Measurements from ENCODE around the gene DACH1. TPM values are rescaled to one million over a fixed set of nuclear protein-coding genes. Genes with fewer than 3 reads are reported as not detected.

The DACH1 gene
- total RNA-seq (10 to 100 TPM in 1 of 2 donors, 1 to 10 TPM in 1; 5.4 to 42.3 TPM), polyA plus RNA-seq (1 to 10 TPM; 1.4 to 2.0 TPM)
- long read RNA-seq, donor 1, full-length matches to known transcripts = 9 of 36 reads
- long read RNA-seq, donor 1, partial matches to known transcripts = 27 of 36 reads
- long read RNA-seq, donor 1, other reads (novel, unspliced or antisense) = 0 of 36 reads
- long read RNA-seq, donor 2, full-length matches to known transcripts = 2 of 9 reads
- long read RNA-seq, donor 2, partial matches to known transcripts = 7 of 9 reads
- long read RNA-seq, donor 2, other reads (novel, unspliced or antisense) = 0 of 9 reads
- long read RNA-seq, donor 3, full-length matches to known transcripts = 4 of 17 reads
- long read RNA-seq, donor 3, partial matches to known transcripts = 13 of 17 reads
- long read RNA-seq, donor 3, other reads (novel, unspliced or antisense) = 0 of 17 reads
- long read RNA-seq, donor 4, full-length matches to known transcripts = 3 of 20 reads
- long read RNA-seq, donor 4, partial matches to known transcripts = 17 of 20 reads
- long read RNA-seq, donor 4, other reads (novel, unspliced or antisense) = 0 of 20 reads
- long read RNA-seq, donor 5, full-length matches to known transcripts = 4 of 10 reads
- long read RNA-seq, donor 5, partial matches to known transcripts = 6 of 10 reads
- long read RNA-seq, donor 5, other reads (novel, unspliced or antisense) = 0 of 10 reads

DNA sequence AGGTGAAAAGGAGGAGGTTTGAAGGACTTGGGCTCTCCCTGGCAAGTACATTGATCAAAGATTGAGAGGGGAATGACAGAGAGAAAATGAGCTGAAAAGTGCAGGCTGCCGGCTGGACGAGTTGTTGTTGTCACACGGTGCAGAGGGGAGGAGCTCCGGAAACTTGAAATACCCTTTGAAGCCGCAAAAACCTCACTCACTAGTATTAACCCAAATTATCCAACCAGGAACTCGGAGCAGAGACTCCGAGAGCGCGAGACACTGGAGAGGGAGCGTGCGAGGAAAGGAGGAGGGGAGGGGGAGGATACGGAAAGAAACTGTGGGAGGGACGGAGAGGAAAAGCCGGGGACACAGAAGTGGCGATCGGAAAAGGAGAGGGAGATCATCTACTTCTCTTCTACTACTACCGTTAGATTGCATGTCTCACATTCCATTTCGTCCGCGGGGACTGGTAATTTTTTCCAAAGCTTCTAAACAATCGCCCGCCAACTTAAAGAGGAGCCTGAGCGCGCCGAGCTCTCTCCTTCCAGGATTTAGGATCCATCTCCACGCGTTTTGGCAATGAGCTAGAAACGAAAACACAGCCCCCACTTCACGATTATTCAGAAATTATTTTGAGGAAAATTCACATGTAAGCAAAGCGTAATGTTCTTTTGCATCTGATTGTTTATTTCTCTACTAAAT, at the start of gene DACH1:
TSS of gene DACH1 (minus strand) at position 74 of the 684 bp plus-strand sequence.
- peaks cover 0 to 49% (median 6%) of the 10 kb centered on the region in 3 donors for H3K27me3 ChIP-seq (ENCODE audit: control insufficient read depth in 3 of 3, insufficient read depth in 3 of 3, low read length in 2 of 3)
- peak within 1 kb of the TSS; percentile 43 to 90 for H3K9ac ChIP-seq (ENCODE audit: insufficient read depth in 1 of 2, low read length in 2 of 2)
- peak within 1 kb of the TSS; percentile 43 to 90 for H3K27ac ChIP-seq (ENCODE audit: low read depth in 1 of 2, low read length in 1 of 2)
- 2% methylated on average over 30 of the region's 30 CpGs for WGBS, 2 donors
- peaks cover 0 to 8% (median 0%) of the 10 kb centered on the region in 4 donors for H3K36me3 ChIP-seq (ENCODE audit: control insufficient read depth in 4 of 4, insufficient read depth in 4 of 4, low read length in 4 of 4)
- DNase-seq (peak; percentile 91 to 98 (median 97)), ATAC-seq (ENCODE audit: insufficient read depth, low FRiP score) (peak; percentile 59)
- peak within 1 kb of the TSS; percentile 84 for H3K4me3 ChIP-seq
- TF ChIP-seq CTCF (IDR thresholded peaks at IDR 0.05; ENCODE audit: control extremely low read depth, extremely low read depth) = no peak
- H3K4me1 ChIP-seq (ENCODE audit: control insufficient read depth in 5 of 5, insufficient read depth in 5 of 5, low read length in 5 of 5) = peaks cover 0 to 13% (median 0%) of the 10 kb centered on the region in 5 donors
- H3K9me3 ChIP-seq (ENCODE audit: control insufficient read depth in 4 of 4, insufficient read depth in 3 of 4, low read length in 3 of 4) = no peaks in the 10 kb centered on the region

GRCh38 chr13:71913717-71914116, 46.7 kb upstream of the DACH1 start:
- H3K27ac ChIP-seq (ENCODE audit: low read depth in 1 of 2, low read length in 1 of 2) = no peak overlapping the region
- H3K4me1 ChIP-seq (ENCODE audit: control insufficient read depth in 5 of 5, insufficient read depth in 5 of 5, low read length in 5 of 5) = peaks cover 0 to under 1% (median 0%) of the 10 kb centered on the region in 5 donors
- DNase-seq (no peak), ATAC-seq (ENCODE audit: insufficient read depth, low FRiP score) (no peak)
- no peak overlapping the region for H3K4me3 ChIP-seq
- 96 to 99% methylated on average over 3 of the region's 3 CpGs for WGBS, 2 donors
- no peak overlapping the region for H3K9ac ChIP-seq (ENCODE audit: insufficient read depth in 1 of 2, low read length in 2 of 2)
- H3K9me3 ChIP-seq (ENCODE audit: control insufficient read depth in 4 of 4, insufficient read depth in 3 of 4, low read length in 3 of 4) = no peaks in the 10 kb centered on the region
- no peaks in the 10 kb centered on the region for H3K27me3 ChIP-seq (ENCODE audit: control insufficient read depth in 3 of 3, insufficient read depth in 3 of 3, low read length in 2 of 3)
- no peak for TF ChIP-seq CTCF (IDR thresholded peaks at IDR 0.05; ENCODE audit: control extremely low read depth, extremely low read depth)
- H3K36me3 ChIP-seq (ENCODE audit: control insufficient read depth in 4 of 4, insufficient read depth in 4 of 4, low read length in 4 of 4) = no peaks in the 10 kb centered on the region

GRCh38 chr13:71912524-71912923, 45.5 kb upstream of the DACH1 start:
- Histone ChIP-seq H3K36me3 (ENCODE audit: control insufficient read depth in 4 of 4, insufficient read depth in 4 of 4, low read length in 4 of 4) (no peaks in the 10 kb centered on the region), H3K4me1 (ENCODE audit: control insufficient read depth in 5 of 5, insufficient read depth in 5 of 5, low read length in 5 of 5) (no peaks in the 10 kb centered on the region), H3K27ac (ENCODE audit: low read depth in 1 of 2, low read length in 1 of 2) (no peak overlapping the region), H3K9ac (ENCODE audit: insufficient read depth in 1 of 2, low read length in 2 of 2) (no peak overlapping the region), H3K27me3 (ENCODE audit: control insufficient read depth in 3 of 3, insufficient read depth in 3 of 3, low read length in 2 of 3) (no peaks in the 10 kb centered on the region), H3K4me3 (no peak overlapping the region), H3K9me3 (ENCODE audit: control insufficient read depth in 4 of 4, insufficient read depth in 3 of 4, low read length in 3 of 4) (no peaks in the 10 kb centered on the region)
- DNase-seq (no peak), ATAC-seq (ENCODE audit: insufficient read depth, low FRiP score) (no peak)
- TF ChIP-seq CTCF (IDR thresholded peaks at IDR 0.05; ENCODE audit: control extremely low read depth, extremely low read depth) = no peak
